ENCODE data around the gene PRKCE. TPM values are rescaled to one million over a fixed set of nuclear protein-coding genes. Genes with fewer than 3 reads are reported as not detected.

Gene PRKCE
- total and polyA plus RNA-seq, 4 donors: 2.5 to 38.6 (median 5.8) TPM

GRCh38 chr2:46162329-46163097 is 511.0 kb downstream of the PRKCE start:
- H3K36me3 ChIP-seq (ENCODE audit: control insufficient read depth in 4 of 4, insufficient read depth in 3 of 4, low read depth in 1 of 4, low read length in 3 of 4): peaks cover 0 to 32% (median 6%) of the 10 kb centered on the region in 4 donors
- no peak for DNase-seq (ENCODE audit: low spot score)
- no peaks in the 10 kb centered on the region for H3K27me3 ChIP-seq (ENCODE audit: control insufficient read depth in 4 of 4, insufficient read depth in 4 of 4, low read length in 3 of 4)
- 87% methylated on average over 11 of the region's 11 CpGs for WGBS
- TF ChIP-seq SP1 (IDR thresholded peaks at IDR 0.05): no peak
- TF ChIP-seq HNF4A (conservative IDR thresholded peaks at IDR 0.05): no peak
- no peak for TF ChIP-seq GABPA (IDR thresholded peaks at IDR 0.05 in 1 of 2, conservative IDR thresholded peaks at IDR 0.05 in 1 of 2)
- no peak for TF ChIP-seq NR2F2 (IDR thresholded peaks at IDR 0.05)
- no peak for TF ChIP-seq CTCF (IDR thresholded peaks at IDR 0.05; ENCODE audit: low read depth, low read length, missing input control)
- TF ChIP-seq MAX (IDR thresholded peaks at IDR 0.05): no peak
- TF ChIP-seq HNF4G (IDR thresholded peaks at IDR 0.05): no peak
- TF ChIP-seq REST (IDR thresholded peaks at IDR 0.05): no peak
- TF ChIP-seq ATF3 (IDR thresholded peaks at IDR 0.05): no peak
- TF ChIP-seq RAD21 (IDR thresholded peaks at IDR 0.05): no peak
- no peak for TF ChIP-seq YY1 (IDR thresholded peaks at IDR 0.05)
- no peak for TF ChIP-seq TAF1 (conservative IDR thresholded peaks at IDR 0.05)
- no peak for TF ChIP-seq JUND (IDR thresholded peaks at IDR 0.05)
- TF ChIP-seq EGR1 (IDR thresholded peaks at IDR 0.05; ENCODE audit: low read depth in 2 of 2): no peak
- TF ChIP-seq ZBTB33 (IDR thresholded peaks at IDR 0.05): no peak
- no peak for TF ChIP-seq FOXA2 (IDR thresholded peaks at IDR 0.05)
- no peak overlapping the region for H3K27ac ChIP-seq (ENCODE audit: low read depth in 1 of 2, low read length in 2 of 2)
- no peaks in the 10 kb centered on the region for H3K9me3 ChIP-seq (ENCODE audit: control insufficient read depth in 4 of 4, low read length in 3 of 4)
- H3K4me3 ChIP-seq (ENCODE audit: low read depth in 1 of 3, low read length in 3 of 3): no peak overlapping the region
- H3K9ac ChIP-seq (ENCODE audit: low read depth in 1 of 2, low read length in 2 of 2): no peak overlapping the region
- H3K4me1 ChIP-seq (ENCODE audit: control insufficient read depth in 4 of 4, insufficient read depth in 4 of 4, low read length in 3 of 4): no peaks in the 10 kb centered on the region

Data from liver (tissue), 9 donors.